GM21381 (cell line): ENCODE results near the gene FAM177A1.

Source experiments
- ATAC-seq: cut with Tn5 transposase; IDR thresholded peaks from one replicate; pipeline ENCODE4 v1.9.1; 2021; ENCODE audit warnings: mild to moderate bottlenecking, moderate library complexity; ENCODE audit not compliant: unreplicated experiment

Gene FAM177A1

DNA sequence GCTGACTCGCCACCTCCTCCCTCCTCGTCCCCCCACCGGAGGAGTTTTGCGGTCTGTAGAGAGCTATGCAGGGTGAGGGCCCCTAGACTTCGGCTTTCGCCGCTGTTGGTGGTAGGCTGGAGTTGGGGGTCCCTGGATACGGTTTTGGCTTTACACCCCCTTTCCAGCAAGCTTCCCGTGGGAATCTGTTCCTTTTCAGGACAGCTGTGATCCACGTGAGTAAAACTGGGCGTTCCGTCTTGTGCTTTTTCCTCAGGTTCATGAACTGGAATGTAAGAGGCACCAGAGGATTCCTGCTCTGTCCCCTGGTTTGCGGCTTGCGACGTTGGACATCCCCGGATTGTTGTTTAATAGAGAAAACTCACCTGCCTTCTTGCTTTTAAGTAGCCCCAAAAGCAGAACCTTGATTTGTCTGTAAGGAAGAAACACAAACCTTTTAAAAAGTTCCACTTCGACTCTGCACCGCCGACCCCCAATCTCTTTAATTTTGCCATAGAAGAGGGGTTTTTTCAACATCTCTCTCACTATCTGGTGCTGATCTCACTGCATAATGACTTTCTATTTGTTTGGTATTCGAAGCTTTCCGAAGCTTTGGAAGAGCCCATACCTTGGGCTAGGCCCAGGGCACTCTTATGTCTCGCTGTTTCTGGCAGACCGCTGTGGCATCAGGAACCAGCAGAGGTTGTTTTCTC lies 76.8 kb downstream of the FAM177A1 start:
- ATAC-seq, result no peak

DNA sequence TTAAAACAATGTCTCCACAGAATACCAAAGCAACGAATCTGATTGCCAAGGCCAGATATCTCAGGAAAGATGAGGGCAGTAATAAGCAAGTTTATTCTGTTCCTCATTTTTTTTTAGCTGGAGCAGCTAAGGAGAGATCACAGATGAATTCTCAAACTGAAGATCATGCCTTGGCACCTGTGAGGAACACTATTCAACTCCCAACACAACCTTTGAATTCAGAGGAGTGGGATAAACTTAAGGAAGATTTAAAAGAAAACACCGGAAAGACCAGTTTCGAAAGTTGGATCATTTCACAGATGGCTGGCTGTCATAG lies 77.3 kb downstream of the FAM177A1 start:
- no peak for ATAC-seq

DNA sequence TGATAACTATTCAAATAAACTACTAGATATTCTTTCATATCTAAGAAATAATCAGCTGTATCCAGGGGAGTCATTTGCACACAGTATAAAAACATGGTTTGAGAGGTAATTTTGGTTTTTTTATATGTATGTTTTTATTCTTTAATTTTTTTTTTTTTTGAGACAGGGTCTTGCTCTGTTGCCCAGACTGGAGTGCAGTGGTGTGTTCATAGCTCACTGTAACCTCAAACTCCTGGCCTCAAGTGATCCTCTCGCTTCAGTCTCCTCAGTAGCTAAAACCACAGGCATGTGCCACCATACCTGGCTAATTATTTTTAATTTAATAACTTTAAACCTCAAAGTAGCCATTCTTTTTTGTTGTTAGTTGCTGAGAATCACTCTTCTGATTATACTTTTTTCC lies 78.1 kb downstream of the FAM177A1 start:
- ATAC-seq, result no peak
